GM21360 (cell line): ENCODE results near the gene PTPRE.

Experiments used
- ATAC-seq: cut with Tn5 transposase; IDR thresholded peaks from one replicate; pipeline ENCODE4 v1.9.1; 2021; ENCODE audit warnings: mild to moderate bottlenecking, moderate library complexity; ENCODE audit not compliant: unreplicated experiment

The PTPRE gene

GRCh38 chr10:127906548-127907377 lies at the start of gene PTPRE:
Gene PTPRE, plus strand, starts transcription at chr10:127907103. Its CDS starts 133,779 bp downstream, at chr10:128040882.
- ATAC-seq, result peak; percentile 86

- ATAC-seq, result no peak
Measured at GRCh38 chr10:127860592-127860991, 46.3 kb upstream of the PTPRE start.

- no peak for ATAC-seq
Measured at GRCh38 chr10:127863231-127863825, 43.6 kb upstream of the PTPRE start.

- ATAC-seq, result no peak
Measured at GRCh38 chr10:127866276-127867013, 40.5 kb upstream of the PTPRE start.

GRCh38 chr10:127867805-127868204 lies 39.1 kb upstream of the PTPRE start:
- ATAC-seq, result no peak

GRCh38 chr10:127869329-127869728 lies 37.6 kb upstream of the PTPRE start:
- no peak for ATAC-seq

GRCh38 chr10:127871631-127872010 lies 35.3 kb upstream of the PTPRE start:
- no peak for ATAC-seq

GRCh38 chr10:127872011-127872761 lies 34.7 kb upstream of the PTPRE start:
- no peak for ATAC-seq

- ATAC-seq, result no peak
Measured at GRCh38 chr10:127872871-127873600, 33.9 kb upstream of the PTPRE start.

- ATAC-seq, result no peak
Measured at GRCh38 chr10:127873901-127874470, 32.9 kb upstream of the PTPRE start.

- ATAC-seq, result no peak
Measured at GRCh38 chr10:127874671-127875448, 32.0 kb upstream of the PTPRE start.

- no peak for ATAC-seq
Measured at GRCh38 chr10:127875449-127875765, 31.5 kb upstream of the PTPRE start.

GRCh38 chr10:127875916-127876315 lies 31.0 kb upstream of the PTPRE start:
- no peak for ATAC-seq

- ATAC-seq, result no peak
Measured at GRCh38 chr10:127877116-127877515, 29.8 kb upstream of the PTPRE start.

- no peak for ATAC-seq
Measured at GRCh38 chr10:127877699-127878098, 29.2 kb upstream of the PTPRE start.

GRCh38 chr10:127878475-127879055 lies 28.3 kb upstream of the PTPRE start:
- ATAC-seq, result no peak

- ATAC-seq, result no peak
Measured at GRCh38 chr10:127880557-127880956, 26.3 kb upstream of the PTPRE start.

GRCh38 chr10:127881262-127881661 lies 25.6 kb upstream of the PTPRE start:
- no peak for ATAC-seq

- no peak for ATAC-seq
Measured at GRCh38 chr10:127882391-127882790, 24.5 kb upstream of the PTPRE start.
